ENCODE measurements around the gene PLA2G1B.
A peak's percentile ranks its signal among the peaks of the same experiment; 100 is the strongest.

The PLA2G1B gene

GRCh38 chr12:120367924-120368788, 40.6 kb upstream of the PLA2G1B start:
- H3K18ac ChIP-seq (ENCODE audit: low read length), result peak overlapping the region; percentile 73
- peak overlapping the region; percentile 59 for H2AFZ ChIP-seq (ENCODE audit: insufficient read depth, low read length, poor library complexity)
- H3K9me3 ChIP-seq (ENCODE audit: insufficient read depth, low read depth, low read length), result no peaks in the 10 kb centered on the region
- peak overlapping the region; percentile 59 for H3K4me2 ChIP-seq (ENCODE audit: low read length)
- H2BK120ac ChIP-seq (ENCODE audit: insufficient read depth, low read length, poor library complexity), result peak overlapping the region; percentile 60
- no peak for DNase-seq
- H3K14ac ChIP-seq (ENCODE audit: low read length), result peak overlapping the region; percentile 82
- peak overlapping the region; percentile 66 for H4K8ac ChIP-seq (ENCODE audit: low read depth, low read length)
- H4K91ac ChIP-seq (ENCODE audit: low read depth, low read length), result peak overlapping the region; percentile 71
- H3K23ac ChIP-seq (ENCODE audit: low read length), result no peak overlapping the region
- H3K79me1 ChIP-seq (ENCODE audit: low read length), result peaks cover 6% of the 10 kb centered on the region
- no peak overlapping the region for H2AK5ac ChIP-seq (ENCODE audit: low read length)
- H2BK5ac ChIP-seq (ENCODE audit: low read depth, low read length, poor library complexity), result peak overlapping the region; percentile 7
- peaks cover 29% of the 10 kb centered on the region for H3K27me3 ChIP-seq (ENCODE audit: insufficient read depth, low read length)
- peak overlapping the region; percentile 31 for H4K12ac ChIP-seq (ENCODE audit: low read depth, low read length)
- H3K4me1 ChIP-seq (ENCODE audit: control insufficient read depth in 1 of 2, insufficient read depth in 2 of 2, low read length in 2 of 2), result peaks cover 3 to 11% of the 10 kb centered on the region in 2 experiments
- H3K36me3 ChIP-seq (ENCODE audit: control insufficient read depth in 1 of 2, insufficient read depth in 2 of 2, low read length in 2 of 2), result peaks cover 3 to 7% of the 10 kb centered on the region in 2 experiments
- H3K9ac ChIP-seq (ENCODE audit: low read length), result peak overlapping the region; percentile 84
- H3K79me2 ChIP-seq (ENCODE audit: control insufficient read depth, insufficient read depth, low read length, poor library complexity), result peaks cover 5% of the 10 kb centered on the region
- H3K4ac ChIP-seq (ENCODE audit: low read depth, low read length), result no peak overlapping the region
- H3K4me3 ChIP-seq (ENCODE audit: low read depth, low read length), result peak overlapping the region; percentile 78
- WGBS (ENCODE audit: extremely low coverage, insufficient coverage, insufficient read length), result no CpG with 5 or more reads among the region's 86 CpGs
- no peak overlapping the region for H2BK12ac ChIP-seq (ENCODE audit: low read length)
- H3K27ac ChIP-seq (ENCODE audit: low read depth, low read length), result no peak overlapping the region

GRCh38 chr12:120367233-120367923, 39.8 kb upstream of the PLA2G1B start:
- H2AK5ac ChIP-seq (ENCODE audit: low read length), result no peak overlapping the region
- H2BK12ac ChIP-seq (ENCODE audit: low read length), result no peak overlapping the region
- no peak overlapping the region for H3K4ac ChIP-seq (ENCODE audit: low read depth, low read length)
- no peak overlapping the region for H3K9ac ChIP-seq (ENCODE audit: low read length)
- H4K8ac ChIP-seq (ENCODE audit: low read depth, low read length), result no peak overlapping the region
- H3K79me1 ChIP-seq (ENCODE audit: low read length), result peaks cover 6% of the 10 kb centered on the region
- peak overlapping the region; percentile 59 for H3K4me2 ChIP-seq (ENCODE audit: low read length)
- no peak overlapping the region for H3K18ac ChIP-seq (ENCODE audit: low read length)
- peaks cover 29% of the 10 kb centered on the region for H3K27me3 ChIP-seq (ENCODE audit: insufficient read depth, low read length)
- H2AFZ ChIP-seq (ENCODE audit: insufficient read depth, low read length, poor library complexity), result no peak overlapping the region
- peaks cover 5% of the 10 kb centered on the region for H3K79me2 ChIP-seq (ENCODE audit: control insufficient read depth, insufficient read depth, low read length, poor library complexity)
- no peak overlapping the region for H4K91ac ChIP-seq (ENCODE audit: low read depth, low read length)
- DNase-seq, result no peak
- peaks cover 5 to 13% of the 10 kb centered on the region in 2 experiments for H3K4me1 ChIP-seq (ENCODE audit: control insufficient read depth in 1 of 2, insufficient read depth in 2 of 2, low read length in 2 of 2)
- H3K14ac ChIP-seq (ENCODE audit: low read length), result no peak overlapping the region
- H2BK120ac ChIP-seq (ENCODE audit: insufficient read depth, low read length, poor library complexity), result no peak overlapping the region
- WGBS (ENCODE audit: extremely low coverage, insufficient coverage, insufficient read length), result no CpG with 5 or more reads among the region's 10 CpGs
- H2BK5ac ChIP-seq (ENCODE audit: low read depth, low read length, poor library complexity), result no peak overlapping the region
- H3K36me3 ChIP-seq (ENCODE audit: control insufficient read depth in 1 of 2, insufficient read depth in 2 of 2, low read length in 2 of 2), result peaks cover 8 to 14% of the 10 kb centered on the region in 2 experiments
- H4K12ac ChIP-seq (ENCODE audit: low read depth, low read length), result no peak overlapping the region
- no peak overlapping the region for H3K23ac ChIP-seq (ENCODE audit: low read length)
- H3K27ac ChIP-seq (ENCODE audit: low read depth, low read length), result no peak overlapping the region
- peak overlapping the region; percentile 78 for H3K4me3 ChIP-seq (ENCODE audit: low read depth, low read length)
- H3K9me3 ChIP-seq (ENCODE audit: insufficient read depth, low read depth, low read length), result no peaks in the 10 kb centered on the region

GRCh38 chr12:120366845-120367232, 39.3 kb upstream of the PLA2G1B start:
- no peaks in the 10 kb centered on the region for H3K9me3 ChIP-seq (ENCODE audit: insufficient read depth, low read depth, low read length)
- no peak overlapping the region for H3K14ac ChIP-seq (ENCODE audit: low read length)
- WGBS (ENCODE audit: extremely low coverage, insufficient coverage, insufficient read length), result no CpG with 5 or more reads among the region's 7 CpGs
- H3K4me3 ChIP-seq (ENCODE audit: low read depth, low read length), result no peak overlapping the region
- peaks cover 11 to 19% of the 10 kb centered on the region in 2 experiments for H3K4me1 ChIP-seq (ENCODE audit: control insufficient read depth in 1 of 2, insufficient read depth in 2 of 2, low read length in 2 of 2)
- no peak overlapping the region for H2AK5ac ChIP-seq (ENCODE audit: low read length)
- H3K9ac ChIP-seq (ENCODE audit: low read length), result no peak overlapping the region
- peaks cover 10 to 18% of the 10 kb centered on the region in 2 experiments for H3K36me3 ChIP-seq (ENCODE audit: control insufficient read depth in 1 of 2, insufficient read depth in 2 of 2, low read length in 2 of 2)
- H2BK5ac ChIP-seq (ENCODE audit: low read depth, low read length, poor library complexity), result no peak overlapping the region
- H3K27ac ChIP-seq (ENCODE audit: low read depth, low read length), result no peak overlapping the region
- H2AFZ ChIP-seq (ENCODE audit: insufficient read depth, low read length, poor library complexity), result no peak overlapping the region
- H3K79me2 ChIP-seq (ENCODE audit: control insufficient read depth, insufficient read depth, low read length, poor library complexity), result peaks cover 6% of the 10 kb centered on the region
- peaks cover 11% of the 10 kb centered on the region for H3K79me1 ChIP-seq (ENCODE audit: low read length)
- no peak overlapping the region for H3K18ac ChIP-seq (ENCODE audit: low read length)
- no peak overlapping the region for H3K23ac ChIP-seq (ENCODE audit: low read length)
- DNase-seq, result no peak
- H2BK120ac ChIP-seq (ENCODE audit: insufficient read depth, low read length, poor library complexity), result no peak overlapping the region
- no peak overlapping the region for H4K91ac ChIP-seq (ENCODE audit: low read depth, low read length)
- H3K4ac ChIP-seq (ENCODE audit: low read depth, low read length), result no peak overlapping the region
- no peak overlapping the region for H3K4me2 ChIP-seq (ENCODE audit: low read length)
- H2BK12ac ChIP-seq (ENCODE audit: low read length), result no peak overlapping the region
- no peak overlapping the region for H4K12ac ChIP-seq (ENCODE audit: low read depth, low read length)
- no peak overlapping the region for H4K8ac ChIP-seq (ENCODE audit: low read depth, low read length)
- peaks cover 29% of the 10 kb centered on the region for H3K27me3 ChIP-seq (ENCODE audit: insufficient read depth, low read length)

GRCh38 chr12:120366341-120366705, 38.7 kb upstream of the PLA2G1B start:
- no peak overlapping the region for H3K4ac ChIP-seq (ENCODE audit: low read depth, low read length)
- H3K79me1 ChIP-seq (ENCODE audit: low read length), result peaks cover 14% of the 10 kb centered on the region
- peaks cover 9% of the 10 kb centered on the region for H3K79me2 ChIP-seq (ENCODE audit: control insufficient read depth, insufficient read depth, low read length, poor library complexity)
- peaks cover 28% of the 10 kb centered on the region for H3K27me3 ChIP-seq (ENCODE audit: insufficient read depth, low read length)
- no peak overlapping the region for H3K14ac ChIP-seq (ENCODE audit: low read length)
- no peak for DNase-seq
- H3K27ac ChIP-seq (ENCODE audit: low read depth, low read length), result no peak overlapping the region
- no peak overlapping the region for H3K18ac ChIP-seq (ENCODE audit: low read length)
- H2AFZ ChIP-seq (ENCODE audit: insufficient read depth, low read length, poor library complexity), result no peak overlapping the region
- H3K36me3 ChIP-seq (ENCODE audit: control insufficient read depth in 1 of 2, insufficient read depth in 2 of 2, low read length in 2 of 2), result peaks cover 10 to 18% of the 10 kb centered on the region in 2 experiments
- no peak overlapping the region for H2BK120ac ChIP-seq (ENCODE audit: insufficient read depth, low read length, poor library complexity)
- H4K8ac ChIP-seq (ENCODE audit: low read depth, low read length), result no peak overlapping the region
- no peak overlapping the region for H3K4me2 ChIP-seq (ENCODE audit: low read length)
- H3K9ac ChIP-seq (ENCODE audit: low read length), result no peak overlapping the region
- H3K4me1 ChIP-seq (ENCODE audit: control insufficient read depth in 1 of 2, insufficient read depth in 2 of 2, low read length in 2 of 2), result peaks cover 13 to 19% of the 10 kb centered on the region in 2 experiments
- H4K91ac ChIP-seq (ENCODE audit: low read depth, low read length), result no peak overlapping the region
- H3K23ac ChIP-seq (ENCODE audit: low read length), result no peak overlapping the region
- no CpG with 5 or more reads among the region's 7 CpGs for WGBS (ENCODE audit: extremely low coverage, insufficient coverage, insufficient read length)
- H2BK12ac ChIP-seq (ENCODE audit: low read length), result no peak overlapping the region
- no peak overlapping the region for H2AK5ac ChIP-seq (ENCODE audit: low read length)
- H2BK5ac ChIP-seq (ENCODE audit: low read depth, low read length, poor library complexity), result no peak overlapping the region
- H3K9me3 ChIP-seq (ENCODE audit: insufficient read depth, low read depth, low read length), result no peaks in the 10 kb centered on the region
- H4K12ac ChIP-seq (ENCODE audit: low read depth, low read length), result no peak overlapping the region
- no peak overlapping the region for H3K4me3 ChIP-seq (ENCODE audit: low read depth, low read length)

Data from trophoblast cell (in vitro differentiated cells and primary cell).